Retinal pigment epithelial cell (primary cell): ENCODE results near the gene TRPC4AP.

ENCODE experiments used
- DNase-seq: peaks from one replicate; pipeline ENCODE4 v3.0.0-alpha.2; 2010; ENCODE audit warnings: low read depth
- H3K4me3 ChIP-seq: 2 replicates; pipeline ENCODE4 v1.5.1; 2011; ENCODE audit warnings: mild to moderate bottlenecking, low read length, control low read depth, moderate library complexity
- TF ChIP-seq, protein P1 (sequence below): conservative IDR thresholded peaks from 2 replicates; pipeline ENCODE4 v1.5.1; 2011; ENCODE audit warnings: low read depth, low read length, control low read depth, inconsistent platforms

The TRPC4AP gene

DNA sequence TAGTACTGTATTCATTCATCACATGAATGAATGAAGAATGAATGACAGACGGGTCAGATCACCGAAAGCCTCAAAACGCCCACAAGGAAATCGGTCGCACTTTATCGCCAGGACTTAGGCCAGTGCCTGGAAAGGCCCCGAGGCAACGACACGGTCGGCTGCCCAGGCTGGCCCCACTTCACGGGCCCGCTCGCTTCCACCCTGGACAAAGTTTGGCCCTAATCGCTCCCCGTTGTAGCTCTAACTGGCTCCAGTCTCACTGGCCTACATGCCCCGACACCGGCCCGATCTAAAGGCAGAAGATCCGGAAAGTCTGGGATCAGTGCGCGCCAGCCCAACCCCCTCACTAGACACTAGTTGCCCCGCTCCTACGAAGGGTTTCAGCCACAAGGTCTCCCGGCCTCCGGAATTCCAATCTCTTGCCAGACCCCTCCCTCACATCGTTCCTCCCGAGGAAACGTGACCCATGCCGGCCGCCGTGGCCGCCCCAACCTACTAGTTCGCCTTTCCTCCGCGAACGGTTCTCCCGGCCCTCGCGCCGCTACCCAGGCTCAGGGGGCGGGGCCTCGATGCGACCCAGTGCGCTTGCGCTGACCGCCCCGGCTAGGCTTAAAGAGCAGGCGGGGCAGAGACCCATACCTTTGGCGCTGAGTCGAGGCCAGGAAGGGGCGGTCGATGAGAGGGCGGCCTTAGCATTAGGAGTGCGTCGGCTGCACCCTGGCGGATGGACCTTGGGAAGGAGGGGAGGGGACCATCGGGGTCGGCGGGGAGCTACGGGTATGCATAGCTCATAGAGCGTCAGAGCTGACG lies 137.2 kb downstream of the TRPC4AP start, which contains the start of the genes GSS and MYH7B:
Gene GSS (minus strand): TSS at position 576 of the 810 bp plus-strand sequence. CDS start 3,954 bp downstream, outside the sequence.
Gene MYH7B (plus strand): TSS at position 638 of the 810 bp plus-strand sequence. CDS start 22,138 bp downstream, outside the sequence.
- H3K4me3 ChIP-seq = peak within 1 kb of the TSS; percentile 78
- peak; percentile 74 for DNase-seq
- TF ChIP-seq, protein P1, sequence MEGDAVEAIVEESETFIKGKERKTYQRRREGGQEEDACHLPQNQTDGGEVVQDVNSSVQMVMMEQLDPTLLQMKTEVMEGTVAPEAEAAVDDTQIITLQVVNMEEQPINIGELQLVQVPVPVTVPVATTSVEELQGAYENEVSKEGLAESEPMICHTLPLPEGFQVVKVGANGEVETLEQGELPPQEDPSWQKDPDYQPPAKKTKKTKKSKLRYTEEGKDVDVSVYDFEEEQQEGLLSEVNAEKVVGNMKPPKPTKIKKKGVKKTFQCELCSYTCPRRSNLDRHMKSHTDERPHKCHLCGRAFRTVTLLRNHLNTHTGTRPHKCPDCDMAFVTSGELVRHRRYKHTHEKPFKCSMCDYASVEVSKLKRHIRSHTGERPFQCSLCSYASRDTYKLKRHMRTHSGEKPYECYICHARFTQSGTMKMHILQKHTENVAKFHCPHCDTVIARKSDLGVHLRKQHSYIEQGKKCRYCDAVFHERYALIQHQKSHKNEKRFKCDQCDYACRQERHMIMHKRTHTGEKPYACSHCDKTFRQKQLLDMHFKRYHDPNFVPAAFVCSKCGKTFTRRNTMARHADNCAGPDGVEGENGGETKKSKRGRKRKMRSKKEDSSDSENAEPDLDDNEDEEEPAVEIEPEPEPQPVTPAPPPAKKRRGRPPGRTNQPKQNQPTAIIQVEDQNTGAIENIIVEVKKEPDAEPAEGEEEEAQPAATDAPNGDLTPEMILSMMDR = peak; percentile 45

DNA sequence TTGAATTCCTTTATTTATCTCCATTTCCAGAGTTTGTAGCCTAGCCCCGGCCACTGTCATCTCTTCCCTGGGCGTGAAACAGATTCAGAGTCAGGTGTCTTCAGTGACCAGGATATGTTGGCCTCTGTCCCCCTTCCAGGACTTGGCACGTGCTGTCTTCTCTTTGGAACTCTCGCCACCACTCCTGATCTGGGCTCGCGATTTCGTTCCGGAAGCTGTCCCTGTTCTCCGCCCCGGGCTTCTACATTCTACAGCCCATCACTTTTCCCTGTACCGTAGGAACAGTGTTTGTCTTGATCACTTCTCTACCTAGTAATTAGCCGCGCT lies 137.7 kb downstream of the TRPC4AP start:
- TF ChIP-seq, protein P1 = no peak
- H3K4me3 ChIP-seq = peak overlapping the region; percentile 78
- DNase-seq = no peak

DNA sequence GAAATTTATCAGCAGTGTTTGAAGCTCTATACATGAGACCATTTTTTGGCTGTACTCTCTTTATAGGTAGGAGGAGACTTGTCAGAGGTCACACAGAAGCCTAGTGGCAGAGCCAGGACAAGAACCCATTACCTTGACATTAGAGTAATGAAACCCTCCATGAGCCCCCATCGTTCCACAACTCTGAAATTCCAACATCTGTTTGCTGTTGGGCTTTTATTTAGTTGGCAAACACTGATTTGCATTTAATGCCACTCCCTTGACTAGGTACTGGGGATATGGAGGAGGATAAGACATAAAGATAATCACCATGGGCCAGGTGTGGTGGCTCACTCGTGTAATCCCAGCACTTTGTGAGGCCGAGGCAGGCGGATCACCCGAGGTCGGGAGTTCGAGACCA lies 138.6 kb downstream of the TRPC4AP start:
- H3K4me3 ChIP-seq = no peak overlapping the region
- DNase-seq = no peak

DNA sequence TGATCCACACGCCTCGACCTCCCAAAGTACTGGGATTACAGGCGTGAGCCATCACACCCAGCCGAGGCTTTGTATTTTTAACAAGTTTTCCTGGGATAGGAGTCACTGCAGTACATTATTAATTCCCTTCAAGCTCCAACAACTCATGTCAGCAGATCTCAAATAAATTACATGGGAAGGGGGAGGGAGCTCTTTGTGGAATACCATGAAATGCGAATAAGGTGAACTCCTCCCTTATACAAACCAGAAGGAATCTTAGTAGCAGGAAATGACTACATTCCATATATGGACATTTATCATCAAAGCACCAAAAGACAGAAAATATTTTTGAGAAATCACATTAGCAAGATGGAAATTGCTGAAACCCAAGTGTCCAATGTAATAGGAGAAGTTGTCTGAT lies 139.9 kb downstream of the TRPC4AP start:
- TF ChIP-seq, protein P1 = no peak
- no peak overlapping the region for H3K4me3 ChIP-seq
- DNase-seq = peak; percentile 64

More for the DNA sequence above, 138.6 kb downstream of the TRPC4AP start:
- TF ChIP-seq, protein P1 = no peak
